DMS79 (cell line): Measurements from ENCODE around the gene SPDYE2B.
"Not testable (repeated sequence)": the region's sequence is repeated elsewhere in the genome, so short reads cannot be mapped to it uniquely, and the experiment has no call there.

Source experiments
- DNase-seq: peaks from one replicate; lab custom pipeline; 2025; lab: John Stamatoyannopoulos, UW

Gene SPDYE2B

GRCh38 chr7:102643404-102643803, 6.7 kb upstream of the SPDYE2B start:
- DNase-seq = not testable (repeated sequence)

GRCh38 chr7:102647813-102648212, 2.3 kb upstream of the SPDYE2B start:
- not testable (repeated sequence) for DNase-seq

- DNase-seq = not testable (repeated sequence)
These were observed 14.6 kb downstream of the SPDYE2B start for GRCh38 chr7:102664765-102665164.

GRCh38 chr7:102666850-102667249, 16.7 kb downstream of the SPDYE2B start:
- not testable (repeated sequence) for DNase-seq

- not testable (repeated sequence) for DNase-seq
These were observed 17.4 kb downstream of the SPDYE2B start for GRCh38 chr7:102667523-102667922.

- DNase-seq = not testable (repeated sequence)
These were observed 21.2 kb downstream of the SPDYE2B start, which contains the start of gene POLR2J2 for GRCh38 chr7:102671166-102671955. POLR2J2 (minus strand) TSS chr7:102671663; CDS start chr7:102671601, 62 bp downstream.

GRCh38 chr7:102671956-102672307, 21.8 kb downstream of the SPDYE2B start:
- DNase-seq = not testable (repeated sequence)

GRCh38 chr7:102673447-102674067, 23.4 kb downstream of the SPDYE2B start:
- DNase-seq = not testable (repeated sequence)

- DNase-seq = not testable (repeated sequence)
These were observed 25.4 kb downstream of the SPDYE2B start for GRCh38 chr7:102675545-102675944.

- not testable (repeated sequence) for DNase-seq
These were observed 30.7 kb downstream of the SPDYE2B start for GRCh38 chr7:102680780-102681179.

GRCh38 chr7:102682560-102682959, 32.4 kb downstream of the SPDYE2B start:
- DNase-seq = not testable (repeated sequence)

GRCh38 chr7:102688299-102689036, 38.3 kb downstream of the SPDYE2B start:
- not testable (repeated sequence) for DNase-seq

GRCh38 chr7:102689436-102690282, 39.5 kb downstream of the SPDYE2B start:
- DNase-seq = not testable (repeated sequence)

GRCh38 chr7:102690602-102691001, 40.5 kb downstream of the SPDYE2B start:
- not testable (repeated sequence) for DNase-seq

GRCh38 chr7:102694008-102694407, 43.9 kb downstream of the SPDYE2B start:
- not testable (repeated sequence) for DNase-seq

GRCh38 chr7:102695033-102695552, 45.0 kb downstream of the SPDYE2B start:
- not testable (repeated sequence) for DNase-seq

- DNase-seq = not testable (repeated sequence)
These were observed 45.9 kb downstream of the SPDYE2B start for GRCh38 chr7:102696009-102696408.

- DNase-seq = not testable (repeated sequence)
These were observed 47.8 kb downstream of the SPDYE2B start for GRCh38 chr7:102697642-102698512.

GRCh38 chr7:102698962-102699750, 49.0 kb downstream of the SPDYE2B start:
- DNase-seq = not testable (repeated sequence)
